Measurements from ENCODE around the gene PSMA1.

PSMA1 gene

GRCh38 chr11:14502039-14502438, 18.1 kb downstream of the PSMA1 start:
- Histone ChIP-seq H3K27me3 (ENCODE audit: insufficient read depth, low read length) (no peaks in the 10 kb centered on the region), H2AFZ (ENCODE audit: low read length, unreplicated experiment) (no peak overlapping the region), H3K4me1 (ENCODE audit: control insufficient read depth, insufficient read depth, low read length, unreplicated experiment) (peaks cover 14% of the 10 kb centered on the region), H3K4me3 (ENCODE audit: low read depth, low read length) (no peak overlapping the region), H3K27ac (ENCODE audit: low read depth, low read length) (no peak overlapping the region), H3K79me2 (ENCODE audit: control insufficient read depth, insufficient read depth, low read length, unreplicated experiment) (peaks cover 22% of the 10 kb centered on the region), H3K36me3 (ENCODE audit: insufficient read depth, low read length) (peaks cover 36% of the 10 kb centered on the region)

GRCh38 chr11:14500181-14500651, 20.0 kb downstream of the PSMA1 start:
- Histone ChIP-seq H3K4me1 (ENCODE audit: control insufficient read depth, insufficient read depth, low read length, unreplicated experiment) (peaks cover 19% of the 10 kb centered on the region), H3K27ac (ENCODE audit: low read depth, low read length) (peak overlapping the region; percentile 63), H3K4me3 (ENCODE audit: low read depth, low read length) (peak overlapping the region; percentile 95), H3K27me3 (ENCODE audit: insufficient read depth, low read length) (no peaks in the 10 kb centered on the region), H3K79me2 (ENCODE audit: control insufficient read depth, insufficient read depth, low read length, unreplicated experiment) (peaks cover 39% of the 10 kb centered on the region), H3K36me3 (ENCODE audit: insufficient read depth, low read length) (peaks cover 31% of the 10 kb centered on the region), H2AFZ (ENCODE audit: low read length, unreplicated experiment) (peak overlapping the region; percentile 92)

DNA sequence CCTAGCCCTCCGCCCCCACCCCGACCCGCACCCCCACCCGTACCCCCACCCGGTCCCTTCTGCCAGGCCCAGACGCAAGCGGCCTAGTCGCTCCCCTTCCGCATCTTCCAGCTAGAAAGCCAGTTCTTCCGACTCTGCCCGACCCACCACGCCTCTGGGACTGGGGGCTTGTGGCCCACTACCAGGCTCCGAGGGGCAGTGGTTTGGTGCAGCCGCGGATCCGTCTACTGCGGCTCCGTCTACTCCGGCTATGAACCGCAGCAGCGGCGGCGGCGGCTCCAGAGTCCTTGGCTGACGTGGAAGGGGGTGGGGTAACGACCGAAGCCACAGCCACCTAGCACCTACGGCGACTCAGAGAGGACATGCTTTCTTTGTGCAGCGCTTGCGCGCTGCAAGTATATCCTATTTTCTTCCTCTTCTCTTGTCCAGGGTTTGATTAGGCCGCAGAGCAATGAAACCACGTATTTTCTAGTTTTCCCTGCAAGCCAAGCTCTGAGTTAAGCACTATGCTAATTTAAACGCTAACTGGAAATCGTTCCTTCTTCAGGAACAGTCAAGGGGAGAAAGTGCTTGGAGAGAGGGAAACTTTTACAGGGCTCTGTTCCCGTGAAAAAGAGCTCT, 20.5 kb downstream of the PSMA1 start, which contains the start of gene COPB1:
TSS of gene COPB1 (minus strand) at position 252 of the 621 bp plus-strand sequence. CDS start 883 bp downstream, outside the sequence.
- Histone ChIP-seq H3K4me3 (ENCODE audit: low read depth, low read length) (peak within 1 kb of the TSS; percentile 95), H3K36me3 (ENCODE audit: insufficient read depth, low read length) (peaks cover 32% of the 10 kb centered on the region), H3K27ac (ENCODE audit: low read depth, low read length) (peak within 1 kb of the TSS; percentile 63), H2AFZ (ENCODE audit: low read length, unreplicated experiment) (peak within 1 kb of the TSS; percentile 92), H3K4me1 (ENCODE audit: control insufficient read depth, insufficient read depth, low read length, unreplicated experiment) (peaks cover 19% of the 10 kb centered on the region), H3K27me3 (ENCODE audit: insufficient read depth, low read length) (no peaks in the 10 kb centered on the region), H3K79me2 (ENCODE audit: control insufficient read depth, insufficient read depth, low read length, unreplicated experiment) (peaks cover 44% of the 10 kb centered on the region)

DNA sequence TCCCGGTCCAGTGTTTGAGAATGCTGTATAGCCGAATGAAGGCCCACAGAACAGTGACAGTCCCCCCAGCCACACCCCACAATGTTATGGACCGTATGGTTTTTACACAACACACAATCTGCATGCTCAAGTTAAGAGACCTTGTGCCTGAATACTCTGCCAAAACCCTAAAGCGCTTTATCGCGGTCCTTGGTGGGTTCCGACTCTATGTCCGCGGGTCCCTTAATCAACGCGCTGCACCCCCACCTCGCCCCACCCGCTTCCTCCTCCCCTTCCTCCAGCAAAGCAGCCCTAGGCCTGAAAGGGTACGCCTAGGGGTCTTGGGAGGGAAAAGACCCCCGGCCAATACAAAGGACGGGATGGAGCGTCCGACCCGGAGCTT, 21.0 kb downstream of the PSMA1 start:
- Histone ChIP-seq H3K27ac (ENCODE audit: low read depth, low read length) (no peak overlapping the region; the same call in 1 of the 2 replicates), H3K4me1 (ENCODE audit: control insufficient read depth, insufficient read depth, low read length, unreplicated experiment) (peaks cover 19% of the 10 kb centered on the region), H3K27me3 (ENCODE audit: insufficient read depth, low read length) (no peaks in the 10 kb centered on the region), H2AFZ (ENCODE audit: low read length, unreplicated experiment) (no peak overlapping the region), H3K79me2 (ENCODE audit: control insufficient read depth, insufficient read depth, low read length, unreplicated experiment) (peaks cover 48% of the 10 kb centered on the region), H3K36me3 (ENCODE audit: insufficient read depth, low read length) (peaks cover 31% of the 10 kb centered on the region), H3K4me3 (ENCODE audit: low read depth, low read length) (peak overlapping the region; percentile 95)

DNA sequence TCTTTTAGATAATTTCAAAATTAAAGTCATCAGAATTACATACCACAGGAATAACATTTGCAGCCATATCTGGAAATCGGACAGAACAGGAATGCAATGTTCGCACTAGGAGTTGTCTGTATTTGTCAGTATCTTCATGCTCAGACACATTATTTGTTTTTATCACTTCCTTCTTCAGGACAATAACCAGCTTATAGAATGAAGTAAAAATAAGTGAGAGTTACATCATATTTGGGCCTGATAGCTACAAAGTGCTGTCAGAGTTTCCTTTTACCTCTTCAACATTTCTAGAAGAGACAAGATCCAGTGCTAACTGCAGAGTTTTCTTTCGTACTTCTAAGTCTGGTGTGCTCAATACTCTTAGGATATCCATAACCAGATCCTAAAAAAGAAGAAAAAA, 39.5 kb downstream of the PSMA1 start:
- H3K27me3 ChIP-seq (ENCODE audit: insufficient read depth, low read length): no peaks in the 10 kb centered on the region
- H2AFZ ChIP-seq (ENCODE audit: low read length, unreplicated experiment): no peak overlapping the region
- H3K36me3 ChIP-seq (ENCODE audit: insufficient read depth, low read length): peaks cover 69% of the 10 kb centered on the region
- H3K4me1 ChIP-seq (ENCODE audit: control insufficient read depth, insufficient read depth, low read length, unreplicated experiment): peaks cover 3% of the 10 kb centered on the region
- H3K27ac ChIP-seq (ENCODE audit: low read depth, low read length): 0 out of 2 replicates have a peak overlapping the region, but pooled peaks have one; percentile 18
- peaks cover 20% of the 10 kb centered on the region for H3K79me2 ChIP-seq (ENCODE audit: control insufficient read depth, insufficient read depth, low read length, unreplicated experiment)
- no peak overlapping the region for H3K4me3 ChIP-seq (ENCODE audit: low read depth, low read length)

DNA sequence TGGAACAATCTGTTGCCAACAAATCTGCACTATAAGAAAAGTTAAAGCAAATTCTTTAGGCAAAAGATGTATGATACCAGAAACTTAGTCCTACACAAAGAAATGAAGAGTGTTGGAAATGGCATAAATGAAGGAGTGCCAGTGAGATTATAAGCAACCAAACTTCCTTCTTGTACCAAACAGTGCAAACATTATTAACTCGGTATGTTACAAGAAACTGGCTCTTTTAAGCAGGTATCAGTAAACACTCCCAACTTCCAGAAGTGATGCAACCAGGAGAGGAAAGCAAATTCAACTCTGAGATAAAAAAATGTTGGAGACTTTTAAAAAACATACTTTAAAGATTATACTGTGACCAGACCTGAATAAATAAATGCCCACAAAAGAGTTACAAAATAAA, 49.1 kb downstream of the PSMA1 start:
- Histone ChIP-seq H2AFZ (ENCODE audit: low read length, unreplicated experiment) (no peak overlapping the region), H3K4me3 (ENCODE audit: low read depth, low read length) (no peak overlapping the region), H3K27ac (ENCODE audit: low read depth, low read length) (no peak overlapping the region), H3K36me3 (ENCODE audit: insufficient read depth, low read length) (peaks cover 82% of the 10 kb centered on the region), H3K79me2 (ENCODE audit: control insufficient read depth, insufficient read depth, low read length, unreplicated experiment) (peaks cover 57% of the 10 kb centered on the region), H3K4me1 (ENCODE audit: control insufficient read depth, insufficient read depth, low read length, unreplicated experiment) (no peaks in the 10 kb centered on the region), H3K27me3 (ENCODE audit: insufficient read depth, low read length) (no peaks in the 10 kb centered on the region)

GRCh38 chr11:14463623-14464022, 56.6 kb downstream of the PSMA1 start:
- Histone ChIP-seq H3K27me3 (ENCODE audit: insufficient read depth, low read length) (no peaks in the 10 kb centered on the region), H3K36me3 (ENCODE audit: insufficient read depth, low read length) (peaks cover 69% of the 10 kb centered on the region), H3K4me3 (ENCODE audit: low read depth, low read length) (no peak overlapping the region), H2AFZ (ENCODE audit: low read length, unreplicated experiment) (no peak overlapping the region), H3K4me1 (ENCODE audit: control insufficient read depth, insufficient read depth, low read length, unreplicated experiment) (peaks cover 8% of the 10 kb centered on the region), H3K79me2 (ENCODE audit: control insufficient read depth, insufficient read depth, low read length, unreplicated experiment) (peaks cover 20% of the 10 kb centered on the region), H3K27ac (ENCODE audit: low read depth, low read length) (no peak overlapping the region)

- Histone ChIP-seq H3K36me3 (ENCODE audit: insufficient read depth, low read length) (peaks cover 45% of the 10 kb centered on the region), H3K4me1 (ENCODE audit: control insufficient read depth, insufficient read depth, low read length, unreplicated experiment) (peaks cover 21% of the 10 kb centered on the region), H3K79me2 (ENCODE audit: control insufficient read depth, insufficient read depth, low read length, unreplicated experiment) (peaks cover 7% of the 10 kb centered on the region), H3K27me3 (ENCODE audit: insufficient read depth, low read length) (no peaks in the 10 kb centered on the region), H3K27ac (ENCODE audit: low read depth, low read length) (no peak overlapping the region), H2AFZ (ENCODE audit: low read length, unreplicated experiment) (no peak overlapping the region), H3K4me3 (ENCODE audit: low read depth, low read length) (no peak overlapping the region)
Measured at GRCh38 chr11:14460147-14460546, 60.0 kb downstream of the PSMA1 start.

- Histone ChIP-seq H3K4me3 (ENCODE audit: low read depth, low read length) (no peak overlapping the region), H3K79me2 (ENCODE audit: control insufficient read depth, insufficient read depth, low read length, unreplicated experiment) (peaks cover 3% of the 10 kb centered on the region), H3K4me1 (ENCODE audit: control insufficient read depth, insufficient read depth, low read length, unreplicated experiment) (peaks cover 22% of the 10 kb centered on the region), H3K27me3 (ENCODE audit: insufficient read depth, low read length) (no peaks in the 10 kb centered on the region), H3K27ac (ENCODE audit: low read depth, low read length) (no peak overlapping the region), H2AFZ (ENCODE audit: low read length, unreplicated experiment) (no peak overlapping the region), H3K36me3 (ENCODE audit: insufficient read depth, low read length) (peaks cover 30% of the 10 kb centered on the region)
Measured at GRCh38 chr11:14458377-14458776, 61.8 kb downstream of the PSMA1 start.

DNA sequence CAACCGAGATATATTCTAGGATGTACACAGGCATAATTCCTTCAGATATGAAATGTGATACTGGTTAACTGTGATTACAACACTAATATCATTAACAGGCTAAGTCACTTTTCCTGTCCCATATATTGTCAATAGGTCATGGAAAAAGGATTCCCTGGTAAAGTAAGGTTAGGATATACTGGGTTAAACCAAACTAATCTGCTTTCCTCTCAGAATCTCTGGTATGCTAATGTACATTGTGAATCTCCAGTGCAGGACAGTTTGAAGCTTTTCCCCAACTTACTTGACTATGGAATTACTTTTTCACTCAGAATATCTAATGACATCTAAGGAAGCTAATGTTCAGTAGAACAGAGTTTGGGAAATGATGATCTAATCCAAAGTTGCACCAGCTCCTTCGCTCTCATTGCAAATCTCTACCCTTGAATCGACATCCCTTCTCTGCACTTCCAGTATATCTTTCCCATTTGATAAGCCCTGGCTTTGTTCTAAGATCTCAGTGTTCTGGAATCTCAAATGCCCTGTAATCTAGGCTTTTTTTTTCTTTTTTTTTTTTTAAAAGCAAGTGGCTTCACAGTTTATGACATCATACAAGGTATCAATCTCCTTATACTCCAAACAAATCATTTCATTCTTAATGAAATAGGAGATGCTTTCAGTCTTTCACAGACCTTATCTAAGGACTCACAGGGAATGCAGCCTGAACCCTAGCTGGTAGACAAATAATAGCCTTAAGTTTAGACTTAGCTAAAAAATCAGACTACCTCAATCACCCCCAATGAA, 64.3 kb downstream of the PSMA1 start:
- no peaks in the 10 kb centered on the region for H3K27me3 ChIP-seq (ENCODE audit: insufficient read depth, low read length)
- no peak overlapping the region for H2AFZ ChIP-seq (ENCODE audit: low read length, unreplicated experiment)
- peak overlapping the region; percentile 48 for H3K27ac ChIP-seq (ENCODE audit: low read depth, low read length)
- H3K4me1 ChIP-seq (ENCODE audit: control insufficient read depth, insufficient read depth, low read length, unreplicated experiment): peaks cover 34% of the 10 kb centered on the region
- no peaks in the 10 kb centered on the region for H3K79me2 ChIP-seq (ENCODE audit: control insufficient read depth, insufficient read depth, low read length, unreplicated experiment)
- H3K4me3 ChIP-seq (ENCODE audit: low read depth, low read length): no peak overlapping the region
- peaks cover 28% of the 10 kb centered on the region for H3K36me3 ChIP-seq (ENCODE audit: insufficient read depth, low read length)
